Activated CD4-positive, alpha-beta T cell treated with anti-CD3 and anti-CD28 coated beads, Interleukin-2, amount 50 U/mL, for 48 hours (primary cell): ENCODE measurements around the gene BIN1.
"Not testable (repeated sequence)": the region's sequence is repeated elsewhere in the genome, so short reads cannot be mapped to it uniquely, and the experiment has no call there.

Experiments
- DNase-seq, 2 experiments: peaks; one replicate each; pipeline ENCODE4 v3.0.0-alpha.2; 2020

The BIN1 gene

DNA sequence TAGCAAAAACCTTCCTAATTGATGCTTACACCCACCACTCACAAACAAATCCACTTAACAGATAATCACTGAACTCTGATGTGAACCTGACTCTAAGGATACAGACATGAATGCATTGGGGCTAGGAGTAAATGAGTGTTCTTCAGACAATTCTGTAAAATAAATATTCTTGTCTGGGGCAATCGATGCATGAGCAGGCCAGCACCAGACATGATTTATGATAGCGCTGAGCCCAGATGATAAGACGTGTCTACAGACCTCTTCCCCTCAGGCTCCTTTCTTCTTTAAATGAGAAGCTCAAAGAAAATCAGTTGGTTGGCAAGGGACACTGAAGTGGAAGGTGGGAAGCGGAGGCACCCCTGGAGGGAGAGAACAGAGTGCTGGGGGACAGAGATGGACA is 27.3 kb upstream of the BIN1 start:
- no peak for DNase-seq

DNA sequence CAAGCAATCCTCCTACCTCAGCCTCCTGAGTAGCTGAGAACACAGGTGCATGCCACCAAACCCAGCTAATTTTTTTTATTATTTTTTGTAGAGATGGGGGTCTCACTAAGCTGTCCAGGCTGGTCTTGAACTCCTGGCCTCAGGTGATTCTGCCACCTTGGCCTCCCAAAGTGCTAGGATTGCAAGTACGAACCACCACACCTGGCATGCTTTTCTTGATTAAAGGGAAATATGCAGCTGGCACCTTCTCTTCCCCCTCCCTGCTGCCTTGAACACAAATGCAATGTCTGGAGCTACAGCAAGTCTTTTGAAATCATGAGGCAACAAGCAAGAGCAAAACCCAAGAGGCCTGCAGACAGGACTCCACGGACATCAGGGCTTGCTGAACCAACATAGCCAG is 26.8 kb upstream of the BIN1 start:
- no peak for DNase-seq

DNA sequence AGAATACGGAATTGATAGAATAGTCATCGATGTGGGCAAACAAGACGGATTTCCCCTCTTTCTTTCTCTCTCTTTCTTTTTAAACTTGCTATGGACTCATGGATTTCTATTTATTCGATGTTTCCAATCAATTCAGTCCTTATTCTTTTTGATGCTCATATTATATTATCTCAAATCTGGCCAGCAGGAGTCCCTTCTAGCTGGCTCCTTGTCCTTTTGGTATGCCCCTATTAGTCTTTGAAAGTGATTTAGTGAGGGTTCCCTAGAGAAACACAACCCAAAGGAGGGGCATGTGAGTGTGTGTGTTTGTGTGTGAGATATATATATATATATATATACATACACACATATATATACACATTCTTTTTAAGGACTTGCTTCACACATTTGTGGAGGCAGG is 23.5 kb upstream of the BIN1 start:
- no peak for DNase-seq

DNA sequence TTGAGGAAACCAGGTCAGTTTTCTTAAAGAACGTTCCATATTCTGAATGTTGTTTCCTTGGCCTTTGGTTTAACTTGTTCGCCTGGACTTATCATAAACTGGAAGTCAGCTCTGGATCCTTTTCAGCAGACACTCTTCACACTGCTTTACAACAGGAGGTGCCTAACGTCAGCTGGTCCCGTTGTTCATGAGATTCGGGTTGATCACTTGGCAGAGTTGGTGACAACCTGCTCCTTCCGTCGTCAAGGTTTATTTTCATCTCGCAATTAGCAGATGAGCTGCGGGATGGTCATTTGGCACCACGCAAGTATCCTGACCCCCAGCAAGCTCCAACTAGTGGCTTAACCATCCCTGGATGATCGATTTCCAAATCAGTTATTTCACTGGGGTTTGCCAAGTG is 23.0 kb upstream of the BIN1 start:
- no peak for DNase-seq

DNA sequence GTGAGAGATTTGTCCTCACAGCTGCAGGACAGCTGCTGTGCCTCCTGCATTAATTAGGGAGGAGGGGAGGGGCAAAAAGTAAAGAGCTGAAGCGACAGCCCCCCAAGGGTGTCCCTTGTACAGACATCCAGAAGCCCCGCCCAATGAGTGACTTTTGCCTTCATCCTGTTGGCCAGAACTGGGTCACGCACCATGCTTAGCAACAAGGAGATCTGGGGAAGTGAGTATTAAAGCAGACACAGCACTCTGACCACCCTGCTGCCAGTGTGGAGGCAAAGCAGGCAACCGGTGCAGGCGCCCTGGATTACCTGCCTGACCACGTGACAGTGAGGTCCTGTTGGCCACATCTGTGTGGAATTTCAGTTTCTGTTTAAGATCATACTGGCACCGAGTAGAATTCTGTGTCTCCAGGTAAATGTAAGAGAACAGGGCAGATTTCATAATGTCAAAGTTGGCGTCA is 21.5 kb upstream of the BIN1 start:
- DNase-seq = no peak

DNA sequence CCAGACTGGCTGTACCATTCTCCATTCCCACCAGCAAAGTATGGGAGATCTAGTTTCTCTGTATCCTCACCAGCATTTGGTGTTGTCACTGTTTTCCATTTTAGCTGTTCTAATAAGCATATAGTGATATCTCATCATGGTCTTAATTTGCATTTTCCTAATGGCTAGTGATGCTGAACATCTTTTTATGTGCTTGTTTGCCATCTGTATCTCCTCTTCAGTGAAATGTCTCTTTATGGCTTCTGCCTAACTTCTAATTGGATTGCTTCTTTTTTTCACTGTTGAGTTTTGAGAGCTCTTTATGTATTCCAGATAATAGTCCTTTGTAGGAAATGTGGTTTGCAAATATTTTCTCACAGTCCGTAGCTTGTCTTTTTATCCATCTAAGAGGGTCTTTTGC is 18.9 kb upstream of the BIN1 start:
- DNase-seq = no peak

DNA sequence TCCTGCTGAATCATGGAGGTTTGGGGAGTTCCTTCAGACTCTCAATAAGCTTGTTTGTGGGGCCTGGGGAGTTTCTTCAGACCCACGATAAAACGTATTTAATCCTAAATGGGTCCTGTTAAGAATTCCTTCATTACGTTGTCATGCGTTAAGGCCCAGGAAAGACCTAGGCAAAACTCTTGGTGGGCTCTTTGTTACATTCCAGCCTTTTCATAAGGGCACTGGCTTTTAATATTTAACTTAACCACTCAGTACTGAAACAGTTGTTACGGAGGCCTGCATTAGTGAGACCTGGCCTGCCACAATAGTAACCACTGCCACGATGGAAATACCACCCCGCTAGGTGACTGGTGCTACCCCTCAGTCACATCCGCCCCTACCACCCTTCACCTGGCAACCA is 17.5 kb upstream of the BIN1 start:
- DNase-seq = no peak

DNA sequence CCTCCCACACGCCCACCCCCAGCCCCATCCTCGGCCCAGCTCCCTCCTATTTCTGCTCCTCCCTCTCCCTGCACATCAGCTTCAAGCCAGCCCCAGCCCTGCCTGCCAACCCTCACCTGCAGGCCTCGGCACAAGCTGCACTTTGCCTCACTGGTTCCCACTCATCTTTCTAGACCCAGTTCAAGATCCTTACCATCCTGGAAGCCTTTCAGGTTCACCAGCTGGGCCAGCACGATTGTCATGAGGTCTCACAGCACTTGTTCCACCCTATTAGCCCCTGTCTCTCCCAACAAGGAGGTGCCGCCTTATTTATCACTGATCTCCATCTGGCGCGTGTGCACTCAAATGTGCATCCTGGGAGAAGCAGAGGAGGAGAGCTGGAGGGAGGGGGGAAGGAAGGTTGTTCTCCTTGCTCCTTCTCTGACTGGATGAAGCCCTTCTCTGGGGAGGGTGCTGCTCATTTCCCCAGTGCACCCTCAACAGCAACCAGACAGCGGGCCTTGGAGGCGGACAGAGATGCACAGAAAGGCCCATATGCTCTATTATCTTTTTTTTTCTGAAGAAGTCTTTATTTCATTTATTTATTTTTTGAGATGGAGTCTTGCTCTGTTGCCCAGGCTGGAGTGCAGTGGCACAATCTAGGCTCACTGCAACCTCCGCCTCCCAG is 15.5 kb upstream of the BIN1 start:
- DNase-seq = no peak

DNA sequence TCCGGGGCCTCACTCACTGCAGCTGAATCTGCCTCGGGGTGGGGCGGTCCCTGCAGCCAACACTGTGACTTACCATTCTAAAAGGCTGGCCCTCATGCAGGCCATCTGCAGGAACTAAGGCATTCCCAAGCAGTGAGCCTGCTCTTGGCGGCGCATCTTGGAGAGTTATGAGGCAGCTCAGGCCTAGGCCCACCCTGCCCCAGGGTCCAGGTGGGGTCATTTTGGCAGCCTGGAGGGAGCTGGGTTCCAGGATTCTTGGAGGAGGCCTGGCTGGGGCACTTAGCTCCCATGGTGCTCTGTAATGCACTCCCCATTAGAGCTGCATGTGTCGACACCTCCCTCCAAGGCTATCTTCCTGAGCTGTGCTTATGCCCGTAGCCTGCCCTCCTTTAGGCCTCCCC is 14.8 kb upstream of the BIN1 start:
- no peak for DNase-seq

DNA sequence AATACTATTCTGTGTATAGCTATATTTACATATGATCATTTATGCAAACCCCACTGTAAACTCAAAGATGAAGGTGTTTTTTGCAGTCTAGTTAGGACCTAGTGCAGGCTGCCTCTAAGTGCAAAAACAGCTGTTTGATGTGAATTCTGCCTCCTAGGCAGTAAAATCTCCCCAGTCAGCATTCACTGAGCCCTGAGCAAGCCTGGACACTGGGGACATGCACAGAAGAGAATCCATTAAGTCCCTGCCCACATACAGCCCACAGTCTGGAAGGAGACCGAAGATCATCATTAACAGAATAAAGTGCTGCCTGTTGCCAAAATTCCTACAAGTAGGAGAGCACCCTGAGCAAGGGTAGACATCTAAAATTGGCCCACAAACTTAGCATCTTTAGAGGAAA is 14.4 kb upstream of the BIN1 start:
- DNase-seq = no peak

DNA sequence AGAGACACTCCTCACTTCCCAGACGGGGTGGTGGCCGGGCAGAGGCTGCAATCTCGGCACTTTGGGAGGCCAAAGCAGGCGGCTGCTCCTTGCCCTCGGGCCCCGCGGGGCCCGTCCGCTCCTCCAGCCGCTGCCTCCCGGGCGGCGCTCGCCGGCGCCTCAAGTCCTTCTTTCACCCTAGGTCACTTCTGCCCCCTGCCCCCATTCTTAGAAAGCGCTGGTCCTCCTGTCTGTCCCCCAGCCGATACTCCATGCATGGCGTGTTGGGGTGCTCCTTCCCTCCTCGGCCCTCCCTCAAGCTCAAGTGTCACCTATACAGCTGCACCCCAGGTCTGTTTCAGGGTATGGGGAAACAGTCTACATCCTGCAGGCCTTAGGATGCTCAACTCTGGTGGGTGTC is 13.5 kb upstream of the BIN1 start:
- DNase-seq = not testable (repeated sequence)

DNA sequence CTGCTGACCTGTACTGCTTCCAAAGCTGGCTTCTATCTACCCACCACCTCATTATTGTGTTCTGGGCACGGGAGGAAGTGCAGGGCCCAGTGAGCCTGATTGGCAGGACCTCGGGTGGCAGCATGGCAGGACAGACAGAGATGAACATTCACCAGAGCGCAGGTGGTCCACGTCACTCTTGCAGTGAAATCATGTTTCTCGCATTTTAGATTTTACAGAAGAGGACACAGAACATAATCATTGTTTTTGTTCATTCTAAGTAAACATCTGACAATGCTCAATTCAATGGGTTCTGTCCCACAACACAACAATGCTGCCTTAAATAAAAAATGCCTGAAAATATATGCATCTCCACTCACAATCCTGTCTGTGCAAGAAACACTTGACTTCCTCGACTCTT is 11.5 kb upstream of the BIN1 start:
- no peak for DNase-seq

DNA sequence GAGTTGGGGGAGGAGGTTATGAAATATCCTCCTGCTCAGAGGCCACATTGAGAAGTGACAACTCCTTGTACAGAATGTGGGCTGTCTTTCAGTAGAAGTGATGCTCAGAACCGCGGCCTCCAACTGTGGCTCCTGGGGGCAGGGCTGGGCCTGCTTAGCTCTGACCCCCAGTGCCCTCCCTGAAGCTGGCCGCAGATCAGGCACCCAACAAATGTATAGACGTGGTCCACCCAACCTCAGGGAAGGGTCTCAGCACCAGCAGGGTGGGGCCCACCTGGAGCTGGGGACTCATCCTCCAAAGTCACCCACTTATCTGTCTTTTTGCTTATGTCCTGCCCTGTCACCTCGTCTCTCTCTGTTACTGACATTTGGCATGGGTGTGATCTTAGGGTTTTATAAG is 11.1 kb upstream of the BIN1 start:
- DNase-seq = no peak

DNA sequence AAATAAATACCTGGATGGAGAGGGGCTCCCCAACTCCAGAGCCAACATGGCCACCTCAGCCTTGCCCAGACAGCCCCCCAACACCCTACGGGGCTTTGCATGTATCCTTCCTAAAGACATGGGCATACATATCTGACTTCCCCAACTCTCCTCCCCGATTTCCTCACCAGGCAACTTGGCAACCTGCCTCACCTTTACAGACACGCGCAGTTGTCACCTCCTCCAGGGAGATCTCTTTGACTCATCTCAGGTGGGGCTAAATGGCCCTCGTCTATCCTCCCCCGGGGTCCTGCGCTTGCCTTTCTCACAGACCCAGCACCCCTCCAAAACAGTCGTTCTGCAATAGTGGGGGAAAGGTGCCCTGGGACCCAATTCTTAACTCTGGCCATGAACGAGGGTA is 10.6 kb upstream of the BIN1 start:
- no peak for DNase-seq

DNA sequence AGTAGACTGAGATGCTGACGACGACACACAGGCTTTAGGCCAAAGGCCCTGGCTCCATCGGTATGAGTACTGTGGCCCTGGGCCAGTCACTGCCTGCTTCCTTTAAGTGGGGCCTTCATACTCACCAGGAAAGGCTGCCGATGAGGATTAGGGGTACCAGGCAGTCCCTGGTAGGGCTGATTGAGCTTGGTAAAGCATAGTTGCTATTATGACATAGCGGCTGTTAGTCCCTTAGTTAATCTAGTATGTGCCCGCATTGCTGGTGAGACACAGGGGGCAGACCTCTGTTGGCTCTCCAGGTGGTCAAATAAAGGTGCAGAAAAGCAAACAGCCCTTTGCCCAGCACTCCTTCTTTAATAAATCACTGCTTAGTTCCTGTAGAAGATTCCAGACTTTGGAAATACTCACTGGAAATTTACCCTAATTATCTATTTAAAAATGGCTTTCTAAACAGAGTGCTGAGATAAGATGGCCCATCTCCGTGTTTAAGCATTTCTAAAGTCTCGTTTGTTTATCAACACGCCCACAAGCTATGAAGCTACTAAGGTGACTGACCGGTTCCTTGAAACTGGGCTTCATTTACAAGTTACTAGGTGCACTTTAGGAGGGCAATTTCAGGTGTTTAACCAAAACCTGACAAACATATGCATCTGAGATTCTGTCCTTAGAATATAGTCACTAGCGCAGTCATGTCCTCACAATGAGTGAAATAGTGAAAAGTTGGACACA is 8.7 kb upstream of the BIN1 start:
- no peak for DNase-seq

DNA sequence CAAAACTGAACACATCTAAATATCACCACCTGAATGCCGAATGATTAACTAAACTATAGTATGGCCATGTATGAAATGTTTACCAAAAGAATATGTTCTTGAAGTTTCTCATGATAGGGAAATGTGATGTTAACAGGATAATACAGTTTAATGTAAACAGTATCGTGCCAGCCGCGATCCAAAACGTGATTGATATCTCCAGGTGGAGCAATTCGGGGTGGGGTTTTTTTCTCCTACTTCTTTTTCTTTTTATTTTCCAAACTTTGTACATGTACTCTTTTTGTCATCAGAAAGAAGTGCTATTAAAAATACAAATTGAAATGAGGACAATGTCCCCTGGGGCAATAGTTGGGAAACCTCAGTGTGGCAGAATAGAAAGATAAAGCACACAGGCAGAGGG is 4.0 kb upstream of the BIN1 start:
- DNase-seq = no peak

DNA sequence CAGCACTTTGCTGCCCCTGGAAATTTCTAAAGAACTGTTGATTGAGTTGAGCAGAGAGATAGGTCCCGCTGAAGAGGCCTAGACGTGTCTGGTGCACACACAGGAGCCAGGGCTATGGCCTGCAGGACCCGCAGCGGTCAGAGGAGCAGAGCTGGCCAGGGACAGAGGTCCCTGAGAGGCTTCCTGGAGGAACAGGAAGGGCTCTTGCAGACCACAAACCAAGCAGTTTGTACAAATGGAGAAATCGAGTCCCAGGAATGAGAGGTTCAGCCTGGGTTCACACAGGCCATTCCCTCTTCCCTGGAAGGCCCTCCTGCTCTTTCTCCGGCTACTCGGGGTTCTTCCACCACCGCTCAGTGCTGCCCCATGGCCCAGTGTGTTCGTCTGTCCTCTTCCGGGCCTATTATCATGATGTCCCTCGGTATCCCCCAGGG is 1.2 kb upstream of the BIN1 start:
- DNase-seq = no peak

DNA sequence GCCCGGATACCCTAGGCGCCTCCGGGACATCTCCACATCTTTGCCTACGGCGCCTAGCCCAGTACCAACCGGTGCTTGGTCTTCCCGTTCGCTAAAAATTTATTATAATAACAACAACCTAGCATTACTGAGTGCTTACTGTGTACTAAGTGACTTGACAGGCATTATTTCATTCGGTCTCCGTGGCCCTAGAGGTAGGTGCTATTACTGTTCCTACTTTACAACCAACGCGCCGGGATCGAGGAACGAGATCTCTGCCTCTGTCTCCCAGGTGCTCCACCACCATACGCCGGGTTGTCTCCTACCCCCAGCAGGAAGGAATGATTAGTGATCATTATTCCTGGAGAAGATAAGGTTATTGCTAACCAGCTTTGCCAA is 657 bp upstream of the BIN1 start:
- no peak for DNase-seq

DNA sequence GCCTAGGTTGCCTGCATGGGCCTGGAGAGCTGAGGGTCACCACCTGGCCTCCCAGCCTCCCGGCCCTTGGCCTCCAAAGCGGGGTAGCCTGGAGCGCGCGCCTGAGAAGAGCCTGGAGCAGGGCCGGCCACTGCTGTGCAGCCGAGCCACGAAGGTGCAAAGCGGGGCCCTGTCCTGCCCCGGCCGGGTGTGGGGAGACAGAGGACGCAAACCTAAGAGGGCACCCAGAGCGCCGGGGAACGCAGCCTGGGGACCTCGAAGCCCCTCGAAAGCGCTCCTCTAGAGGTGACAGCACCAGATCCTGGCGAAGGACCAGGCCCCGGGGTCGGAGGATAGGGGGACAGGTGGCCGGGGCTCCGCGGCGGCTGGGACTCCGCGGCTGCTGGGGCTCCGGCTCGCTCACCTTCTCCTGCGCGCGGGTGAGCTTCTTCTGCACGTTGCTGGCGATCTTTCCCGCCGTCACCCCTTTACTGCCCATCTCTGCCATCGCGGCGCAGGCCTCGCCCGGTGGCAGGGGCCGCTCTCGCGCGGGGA is 430 bp downstream of the BIN1 start:
- peak; percentile 13 to 14 for DNase-seq

DNA sequence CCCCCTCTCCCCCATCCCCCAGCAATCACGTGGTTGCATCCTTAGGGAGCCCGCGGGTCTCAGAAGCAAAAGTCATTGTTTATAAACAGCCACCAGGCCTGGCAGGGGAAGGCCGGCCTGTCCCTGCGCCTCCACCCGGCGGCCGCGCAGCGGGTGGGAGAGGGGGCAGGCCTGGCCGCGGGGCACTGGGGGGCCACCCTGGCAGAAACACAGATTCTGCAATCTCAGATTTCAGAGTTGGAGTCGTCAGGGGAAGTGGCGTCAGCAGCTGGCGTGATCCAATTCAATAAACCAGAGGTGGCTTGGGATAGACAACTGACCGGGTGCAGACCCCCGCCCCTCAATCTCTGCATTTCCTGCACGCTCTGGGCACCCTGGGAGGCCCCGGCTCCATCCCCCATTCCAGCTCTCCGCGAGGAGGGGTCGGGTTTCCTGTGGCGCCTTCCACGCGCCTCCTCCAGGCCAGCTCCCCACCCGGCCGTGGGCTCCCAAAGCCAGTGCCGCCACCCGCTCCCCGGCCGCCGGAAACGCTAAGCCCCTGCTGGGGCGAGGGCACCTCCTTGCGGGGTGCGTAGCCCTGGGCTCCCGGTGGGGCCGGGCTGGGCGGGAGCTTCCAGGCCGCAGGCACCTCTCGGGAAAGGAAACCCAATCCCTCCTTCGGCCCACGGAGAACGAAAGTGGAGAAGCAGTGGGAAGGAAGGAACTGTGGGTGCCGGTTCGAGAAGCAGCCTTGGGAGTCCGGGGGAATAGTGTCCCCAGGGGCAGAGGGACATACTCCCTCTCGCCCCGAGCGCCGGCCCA is 1.1 kb downstream of the BIN1 start:
- DNase-seq = no peak

DNA sequence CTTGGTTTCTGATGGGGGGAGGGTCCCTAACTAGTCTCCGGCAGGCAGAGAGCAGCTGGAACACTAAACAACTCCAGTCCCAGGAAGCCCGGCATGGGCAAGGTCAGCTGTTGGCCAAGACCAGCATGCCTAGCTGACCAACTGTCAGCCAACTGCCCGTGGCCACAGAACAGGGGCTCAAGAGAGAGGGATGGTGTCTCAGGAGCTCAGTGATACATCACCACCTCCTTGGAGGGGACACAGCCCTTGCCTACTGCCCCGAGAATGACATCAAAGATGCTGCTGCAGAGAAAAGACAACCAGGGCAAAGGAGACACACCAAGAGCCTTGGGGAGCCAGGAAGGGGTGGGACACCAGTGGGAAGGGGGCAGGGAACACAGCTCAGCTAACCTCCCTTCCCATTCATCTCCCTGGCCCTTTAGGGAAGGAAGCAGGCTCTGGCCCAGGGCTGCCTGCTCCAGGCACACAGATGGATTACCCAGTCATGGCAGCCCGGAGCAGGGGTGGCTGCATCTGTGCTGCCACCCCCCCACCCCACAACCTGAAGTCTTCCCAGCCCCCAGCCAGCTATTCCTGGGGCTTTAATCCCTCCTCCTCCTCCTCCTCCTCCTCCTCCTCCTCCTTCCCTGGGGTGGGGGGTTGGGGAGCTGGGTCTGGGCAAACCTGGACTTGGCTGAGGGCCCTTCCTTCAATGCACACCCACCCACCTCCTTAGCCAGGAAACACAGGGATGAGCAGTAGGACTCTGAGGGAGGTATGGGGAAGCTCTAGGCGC is 1.9 kb downstream of the BIN1 start:
- DNase-seq = no peak

DNA sequence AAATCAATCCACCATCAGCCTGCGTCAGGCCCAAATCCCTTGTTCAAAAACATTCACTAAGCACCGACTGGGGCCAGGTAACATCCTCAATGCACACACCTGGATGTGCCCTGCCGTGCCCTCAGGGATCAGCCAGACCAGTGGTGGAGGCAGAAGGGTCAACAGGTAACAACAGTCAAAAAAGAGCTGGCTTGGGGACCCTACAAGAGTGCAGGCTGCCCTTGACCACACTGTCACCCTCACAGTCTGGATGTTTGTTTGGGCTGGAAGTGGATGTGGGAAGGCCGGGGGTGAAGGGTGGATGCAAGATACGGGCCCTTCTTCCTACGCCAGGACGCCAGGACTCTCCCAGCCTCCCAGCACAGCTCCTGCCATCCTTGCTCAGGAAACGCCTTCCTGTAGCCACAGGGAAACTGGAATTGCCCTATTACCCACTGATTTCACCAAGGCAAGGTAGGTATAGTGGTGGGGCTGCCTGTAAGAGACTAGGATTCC is 2.7 kb downstream of the BIN1 start:
- no peak for DNase-seq
